Measurements from ENCODE around the gene TASP1. TPM values are rescaled to one million over a fixed set of nuclear protein-coding genes. Genes with fewer than 3 reads are reported as not detected.
"Not testable (repeated sequence)": the region's sequence is repeated elsewhere in the genome, so short reads cannot be mapped to it uniquely, and the experiment has no call there.

The TASP1 gene
- total RNA-seq, 1 experiment from 2014 or later, result 25.9 TPM

- no peaks in the 10 kb centered on the region for H3K36me3 ChIP-seq (ENCODE audit: low read depth)
- intact Hi-C loops (cut with micrococcal nuclease; ENCODE audit: unreplicated experiment), result no loop called here
- H3K9me2 ChIP-seq (ENCODE audit: insufficient read depth), result no peaks in the 10 kb centered on the region
- no peak overlapping the region for H3K27ac ChIP-seq
- H3K79me2 ChIP-seq (ENCODE audit: low read depth), result no peaks in the 10 kb centered on the region
- no peak for DNase-seq
- H3F3A ChIP-seq (ENCODE audit: insufficient read depth, low read depth), result no peaks in the 10 kb centered on the region
- H3K9me3 ChIP-seq (ENCODE audit: insufficient read depth, low read depth), result no peaks in the 10 kb centered on the region
- TF ChIP-seq EZH2 (IDR thresholded peaks at IDR 0.05; ENCODE audit: low read depth), result no peak
- TF ChIP-seq CTCF (conservative IDR thresholded peaks at IDR 0.05), result no peak
- CTCF ChIA-PET, result no interaction called here
- no peak overlapping the region for H3K4me3 ChIP-seq
- POLR2A ChIA-PET (ENCODE audit: unreplicated experiment), result no interaction called here
- BruUV-seq (replicated peaks), result no TSS peak
- no peak overlapping the region for H2AFZ ChIP-seq
- no peaks in the 10 kb centered on the region for H4K20me1 ChIP-seq (ENCODE audit: insufficient read depth)
- no peak overlapping the region for H3K4me2 ChIP-seq
- no peaks in the 10 kb centered on the region for H3K4me1 ChIP-seq (replicated peaks; ENCODE audit: insufficient read depth)
- no peaks in the 10 kb centered on the region for H3K27me3 ChIP-seq (ENCODE audit: insufficient read depth, low read depth)
Measured at GRCh38 chr20:13659288-13659687, 20.6 kb upstream of the TASP1 start.

GRCh38 chr20:13658060-13658459, 19.3 kb upstream of the TASP1 start:
- CTCF ChIA-PET, result interaction anchor here (0.5 kb wide), 1 partner anchor 23 kb away, joined by 3 read pairs; no protein-coding TSS in a partner anchor
- POLR2A ChIA-PET (ENCODE audit: unreplicated experiment); H2AFZ ChIP-seq: not testable (repeated sequence)

GRCh38 chr20:13656721-13657368, 18.1 kb upstream of the TASP1 start:
- H3K9me3 ChIP-seq (ENCODE audit: insufficient read depth, low read depth), result no peaks in the 10 kb centered on the region
- no peaks in the 10 kb centered on the region for H3K79me2 ChIP-seq (ENCODE audit: low read depth)
- no peak overlapping the region for H3K4me2 ChIP-seq
- CTCF ChIA-PET, result no interaction called here
- H4K20me1 ChIP-seq (ENCODE audit: insufficient read depth), result no peaks in the 10 kb centered on the region
- no peaks in the 10 kb centered on the region for H3K9me2 ChIP-seq (ENCODE audit: insufficient read depth)
- H2AFZ ChIP-seq, result no peak overlapping the region
- no peak for TF ChIP-seq CTCF (conservative IDR thresholded peaks at IDR 0.05)
- TF ChIP-seq EZH2 (IDR thresholded peaks at IDR 0.05; ENCODE audit: low read depth), result no peak
- no peak overlapping the region for H3K4me3 ChIP-seq
- H3K4me1 ChIP-seq (replicated peaks; ENCODE audit: insufficient read depth), result no peaks in the 10 kb centered on the region
- intact Hi-C loops (cut with micrococcal nuclease; ENCODE audit: unreplicated experiment), result no loop called here
- no TSS peak for BruUV-seq (replicated peaks)
- no peak overlapping the region for H3K27ac ChIP-seq
- no peaks in the 10 kb centered on the region for H3F3A ChIP-seq (ENCODE audit: insufficient read depth, low read depth)
- POLR2A ChIA-PET (ENCODE audit: unreplicated experiment), result no interaction called here
- DNase-seq, result no peak
- H3K27me3 ChIP-seq (ENCODE audit: insufficient read depth, low read depth), result no peaks in the 10 kb centered on the region
- H3K36me3 ChIP-seq (ENCODE audit: low read depth), result no peaks in the 10 kb centered on the region

More at GRCh38 chr20:13658060-13658459, 19.3 kb upstream of the TASP1 start:
- H3F3A ChIP-seq (ENCODE audit: insufficient read depth, low read depth); H3K4me2 ChIP-seq; H3K27ac ChIP-seq; H3K4me1 ChIP-seq (replicated peaks; ENCODE audit: insufficient read depth); H3K36me3 ChIP-seq (ENCODE audit: low read depth); intact Hi-C loops (cut with micrococcal nuclease; ENCODE audit: unreplicated experiment); H4K20me1 ChIP-seq (ENCODE audit: insufficient read depth); H3K9me3 ChIP-seq (ENCODE audit: insufficient read depth, low read depth); BruUV-seq (replicated peaks); H3K4me3 ChIP-seq; H3K9me2 ChIP-seq (ENCODE audit: insufficient read depth); H3K79me2 ChIP-seq (ENCODE audit: low read depth); H3K27me3 ChIP-seq (ENCODE audit: insufficient read depth, low read depth): not testable (repeated sequence)
- DNase-seq, result peak in 1 of 2 experiments; percentile 9

- intact Hi-C loops (cut with micrococcal nuclease; ENCODE audit: unreplicated experiment), result no loop called here
- POLR2A ChIA-PET (ENCODE audit: unreplicated experiment), result no interaction called here
- BruUV-seq (replicated peaks), result no TSS peak
- Histone ChIP-seq H3K4me2 (no peak overlapping the region), H3K36me3 (ENCODE audit: low read depth) (no peaks in the 10 kb centered on the region), H2AFZ (no peak overlapping the region), H3F3A (ENCODE audit: insufficient read depth, low read depth) (no peaks in the 10 kb centered on the region), H3K27ac (no peak overlapping the region), H3K4me1 (replicated peaks; ENCODE audit: insufficient read depth) (no peaks in the 10 kb centered on the region), H3K9me3 (ENCODE audit: insufficient read depth, low read depth) (no peaks in the 10 kb centered on the region), H3K27me3 (ENCODE audit: insufficient read depth, low read depth) (no peaks in the 10 kb centered on the region), H4K20me1 (ENCODE audit: insufficient read depth) (no peaks in the 10 kb centered on the region), H3K9me2 (ENCODE audit: insufficient read depth) (no peaks in the 10 kb centered on the region), H3K79me2 (ENCODE audit: low read depth) (no peaks in the 10 kb centered on the region), H3K4me3 (no peak overlapping the region)
- no peak for DNase-seq
- TF ChIP-seq EZH2 (IDR thresholded peaks at IDR 0.05; ENCODE audit: low read depth) (no peak), CTCF (conservative IDR thresholded peaks at IDR 0.05) (no peak)
- CTCF ChIA-PET, result no interaction called here
Measured at GRCh38 chr20:13654463-13655023, 15.8 kb upstream of the TASP1 start.

Measured in PC-9 (cell line).